ENCODE data around the gene MRPL9. TPM values are rescaled to one million over a fixed set of nuclear protein-coding genes. Genes with fewer than 3 reads are reported as not detected.

Gene MRPL9
- total RNA-seq, 2 experiments from 2014 or later, result 111 to 121 TPM

GRCh38 chr1:151715726-151716404 is 47.4 kb downstream of the MRPL9 start:
- CTCF ChIA-PET, result interaction anchor here (0.9 to 1.8 kb wide), 2 partner anchors 8 to 122 kb away, joined by 3 to 5 read pairs; no protein-coding TSS in a partner anchor
- H3K36me3 Mint-ChIP-seq (ENCODE audit: low read depth), result no peaks in the 10 kb centered on the region
- H3K27me3 Mint-ChIP-seq (ENCODE audit: low read depth), result peaks cover 56% of the 10 kb centered on the region
- H3K4me3 Mint-ChIP-seq, result no peak overlapping the region
- POLR2A ChIA-PET, result interaction anchor here (0.5 kb wide), 1 partner anchor 100 kb away, joined by 3 read pairs; no protein-coding TSS in a partner anchor
- no peak overlapping the region for H3K27ac Mint-ChIP-seq
- DNase-seq (no peak), ATAC-seq (no peak)
- H3K9me3 Mint-ChIP-seq (ENCODE audit: insufficient read depth), result no peaks in the 10 kb centered on the region
- H3K4me1 Mint-ChIP-seq (ENCODE audit: low read depth), result peaks cover 16% of the 10 kb centered on the region

DNA sequence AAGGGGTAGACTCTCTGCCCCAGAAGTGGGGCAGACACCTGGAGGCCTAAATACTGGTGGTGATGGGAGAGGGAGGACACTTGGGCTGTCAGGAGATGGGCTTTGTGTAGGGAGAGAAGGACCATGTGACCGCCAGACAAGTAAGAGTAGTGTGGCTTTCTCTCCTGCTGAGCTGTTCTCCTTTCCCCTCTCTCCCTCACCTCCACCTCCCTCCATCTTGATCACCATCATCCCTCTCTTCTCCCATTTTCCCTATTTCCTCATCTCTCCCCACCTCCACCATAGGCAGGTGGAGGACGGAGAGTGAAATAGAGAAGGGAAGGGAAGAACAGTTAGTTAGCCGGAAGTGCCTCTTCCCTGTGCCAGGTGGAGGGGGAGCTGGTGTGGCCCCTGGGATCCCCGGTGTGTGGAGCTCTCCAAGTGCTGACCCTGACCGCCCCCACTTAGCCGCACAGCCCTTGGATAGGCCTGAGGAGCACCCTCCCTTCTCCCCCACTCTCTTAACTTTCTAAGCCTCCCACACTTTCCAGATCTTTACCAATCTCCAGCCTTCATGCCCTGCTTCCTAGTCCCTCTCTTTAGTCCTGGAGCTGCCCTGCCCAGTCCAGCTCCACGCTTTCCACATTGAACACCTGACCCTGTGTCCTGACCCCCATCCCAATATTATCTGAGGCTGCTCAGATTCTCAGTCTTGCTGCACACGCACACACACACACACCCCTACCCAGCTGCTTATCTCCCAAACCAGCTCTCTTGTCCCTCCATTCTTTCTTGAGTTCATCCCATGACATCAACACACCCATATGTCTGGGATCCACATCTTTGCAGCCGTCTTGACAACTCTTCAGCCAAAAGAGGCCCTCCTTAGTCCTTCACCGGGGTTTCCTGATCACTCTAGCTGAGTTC is 48.2 kb downstream of the MRPL9 start:
- CTCF ChIA-PET, result interaction anchor here (0.9 to 1.8 kb wide), 3 partner anchors 9 to 121 kb away, joined by 3 to 5 read pairs (median 3); no protein-coding TSS in a partner anchor
- Mint-ChIP-seq H3K27me3 (ENCODE audit: low read depth) (peaks cover 51% of the 10 kb centered on the region), H3K4me1 (ENCODE audit: low read depth) (peaks cover 8% of the 10 kb centered on the region), H3K36me3 (ENCODE audit: low read depth) (no peaks in the 10 kb centered on the region), H3K4me3 (no peak overlapping the region), H3K27ac (no peak overlapping the region), H3K9me3 (ENCODE audit: insufficient read depth) (no peaks in the 10 kb centered on the region)
- POLR2A ChIA-PET, result no interaction called here
- ATAC-seq, result no peak
- no peak for DNase-seq

- Mint-ChIP-seq H3K36me3 (ENCODE audit: low read depth) (no peaks in the 10 kb centered on the region), H3K27me3 (ENCODE audit: low read depth) (peaks cover 44% of the 10 kb centered on the region), H3K4me1 (ENCODE audit: low read depth) (peaks cover 7% of the 10 kb centered on the region), H3K27ac (no peak overlapping the region), H3K4me3 (no peak overlapping the region), H3K9me3 (ENCODE audit: insufficient read depth) (no peaks in the 10 kb centered on the region)
- no peak for DNase-seq
- ATAC-seq, result no peak
- ChIA-PET POLR2A (no interaction called here), CTCF (interaction anchor here (1.8 kb wide), 1 partner anchor 120 kb away, joined by 5 read pairs; no protein-coding TSS in a partner anchor)
Measured at GRCh38 chr1:151713874-151714273, 49.4 kb downstream of the MRPL9 start.

- Mint-ChIP-seq H3K27ac (no peak overlapping the region), H3K9me3 (ENCODE audit: insufficient read depth) (no peaks in the 10 kb centered on the region), H3K36me3 (ENCODE audit: low read depth) (no peaks in the 10 kb centered on the region), H3K4me3 (no peak overlapping the region), H3K4me1 (ENCODE audit: low read depth) (peaks cover 7% of the 10 kb centered on the region), H3K27me3 (ENCODE audit: low read depth) (peaks cover 37% of the 10 kb centered on the region)
- ATAC-seq, result no peak
- CTCF ChIA-PET, result no interaction called here
- POLR2A ChIA-PET, result interaction anchor here (1.2 kb wide), 1 partner anchor 8 kb away, joined by 3 read pairs; the partner anchor contains the start of gene RIIAD1
- DNase-seq, result no peak
Measured at GRCh38 chr1:151713044-151713443, 50.3 kb downstream of the MRPL9 start.

DNA sequence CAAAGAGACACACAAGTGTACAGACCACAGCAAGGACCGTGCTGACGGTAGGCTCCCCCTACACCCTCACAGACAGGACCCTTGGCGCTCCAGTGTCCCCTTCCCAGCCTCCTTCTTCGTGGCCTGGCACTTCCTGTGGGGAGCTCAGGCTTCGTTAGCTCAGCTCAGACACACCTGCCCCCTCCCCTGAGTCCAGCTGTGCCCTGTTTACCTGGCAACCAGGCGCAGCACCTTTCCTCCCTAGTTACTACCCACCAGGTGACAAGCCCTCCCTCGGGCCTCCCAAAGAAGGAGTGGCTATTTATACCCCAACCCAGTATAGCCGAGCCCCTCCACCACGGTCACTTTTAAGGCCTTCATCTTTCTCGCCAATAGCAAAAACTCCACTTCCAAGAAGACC is 51.3 kb downstream of the MRPL9 start:
- POLR2A ChIA-PET, result no interaction called here
- Mint-ChIP-seq H3K9me3 (ENCODE audit: insufficient read depth) (no peaks in the 10 kb centered on the region), H3K27ac (no peak overlapping the region)

DNA sequence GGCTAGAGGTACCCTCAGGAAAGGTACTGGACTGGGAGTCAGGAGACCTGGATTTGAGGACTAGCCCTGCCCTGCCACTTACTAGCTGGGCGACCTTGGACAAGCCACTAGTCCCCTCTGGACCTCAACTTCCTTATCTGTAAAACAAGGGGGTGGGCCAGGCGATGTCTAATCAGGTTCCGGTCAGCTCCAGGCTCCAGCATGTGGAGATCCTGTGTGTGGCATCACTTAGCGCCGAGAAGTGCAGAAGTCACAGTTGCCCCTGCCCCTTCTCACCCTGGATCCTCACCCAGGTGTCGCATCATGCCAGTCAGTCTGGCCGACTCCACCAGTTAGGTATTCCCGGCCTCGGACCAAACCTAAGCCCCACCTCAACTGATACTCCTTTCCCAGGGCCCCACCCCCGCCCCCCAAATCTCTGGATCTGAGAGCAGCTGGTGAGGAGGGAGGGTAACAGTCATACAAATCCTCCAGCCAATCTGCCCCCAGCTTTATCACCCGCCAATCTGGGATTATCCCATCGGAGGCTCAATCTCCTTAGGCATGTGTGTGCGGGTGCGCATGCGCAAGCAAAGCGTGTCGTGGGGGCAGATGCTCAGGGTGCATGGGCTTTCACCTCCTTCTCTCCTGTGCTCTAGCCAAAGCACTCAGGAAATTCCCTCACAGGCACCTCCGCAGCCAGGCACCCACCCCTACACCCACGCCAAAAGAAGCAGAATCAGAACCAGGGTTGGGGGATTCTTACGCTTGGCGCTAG is 52.1 kb downstream of the MRPL9 start:
- ATAC-seq (no peak), DNase-seq (no peak)
- ChIA-PET CTCF (no interaction called here), POLR2A (no interaction called here)
- peaks cover 22% of the 10 kb centered on the region for H3K27me3 Mint-ChIP-seq (ENCODE audit: low read depth)
- no peak overlapping the region for H3K27ac Mint-ChIP-seq
- H3K9me3 Mint-ChIP-seq (ENCODE audit: insufficient read depth), result no peaks in the 10 kb centered on the region
- H3K36me3 Mint-ChIP-seq (ENCODE audit: low read depth), result no peaks in the 10 kb centered on the region
- no peak overlapping the region for H3K4me3 Mint-ChIP-seq
- peaks cover 6% of the 10 kb centered on the region for H3K4me1 Mint-ChIP-seq (ENCODE audit: low read depth)

More for the DNA sequence above, 51.3 kb downstream of the MRPL9 start:
- peaks cover 5% of the 10 kb centered on the region for H3K4me1 Mint-ChIP-seq (ENCODE audit: low read depth)
- peaks cover 26% of the 10 kb centered on the region for H3K27me3 Mint-ChIP-seq (ENCODE audit: low read depth)
- no peak for DNase-seq
- H3K4me3 Mint-ChIP-seq, result no peak overlapping the region
- CTCF ChIA-PET, result no interaction called here
- no peaks in the 10 kb centered on the region for H3K36me3 Mint-ChIP-seq (ENCODE audit: low read depth)
- ATAC-seq, result no peak

DNA sequence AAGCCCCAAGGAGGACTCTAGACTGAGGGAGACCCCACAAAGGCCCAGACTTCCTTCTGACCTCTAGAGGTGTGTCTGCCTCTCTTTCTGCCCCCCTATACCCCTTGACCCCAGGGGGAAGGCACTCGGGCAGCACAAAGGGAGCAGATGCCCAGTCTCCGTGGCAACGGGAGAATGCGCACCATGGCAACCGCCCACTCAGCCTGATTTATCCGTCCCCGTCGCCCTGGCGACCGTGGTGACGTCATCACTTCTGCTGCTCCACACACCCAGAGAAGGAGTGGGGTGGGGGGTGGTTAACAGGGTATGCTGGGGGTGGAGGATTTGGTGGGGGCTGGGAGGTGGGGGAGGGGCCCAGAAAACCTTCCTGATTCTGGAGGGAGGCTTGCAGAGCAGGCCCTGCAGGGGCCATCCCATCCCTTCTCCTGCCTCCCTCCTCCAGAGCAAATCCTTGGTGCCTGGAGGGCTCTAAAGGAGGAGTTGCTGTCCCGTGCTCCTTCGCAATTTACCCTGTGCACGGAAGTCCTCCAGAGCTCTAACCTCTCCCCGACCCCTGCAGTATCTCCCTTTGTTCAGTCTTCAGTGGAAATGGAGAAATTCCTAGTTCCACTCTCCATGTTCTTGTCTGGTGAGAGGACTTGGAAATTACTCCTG is 53.0 kb downstream of the MRPL9 start:
- H3K27ac Mint-ChIP-seq, result no peak overlapping the region
- no peak overlapping the region for H3K4me3 Mint-ChIP-seq
- no peaks in the 10 kb centered on the region for H3K9me3 Mint-ChIP-seq (ENCODE audit: insufficient read depth)
- POLR2A ChIA-PET, result no interaction called here
- DNase-seq (no peak), ATAC-seq (peak; percentile 28)
- no peaks in the 10 kb centered on the region for H3K36me3 Mint-ChIP-seq (ENCODE audit: low read depth)
- CTCF ChIA-PET, result no interaction called here
- H3K4me1 Mint-ChIP-seq (ENCODE audit: low read depth), result peaks cover 5% of the 10 kb centered on the region
- peaks cover 13% of the 10 kb centered on the region for H3K27me3 Mint-ChIP-seq (ENCODE audit: low read depth)

Other genes with a start within 250 kb of the MRPL9 start
- gene TUFT1, start 223.2 kb downstream of the MRPL9 start, total RNA-seq, result under 1 TPM; 0.42 TPM
- gene SNX27, start 151.4 kb downstream of the MRPL9 start, total RNA-seq, result 10 to 100 TPM; 24.5 to 26.0 TPM
- gene CELF3, start 46.7 kb downstream of the MRPL9 start, total RNA-seq, result not detected
- gene RIIAD1, start 42.0 kb downstream of the MRPL9 start, total RNA-seq, result not detected
- 10 to 100 TPM; 14.6 to 16.4 TPM for gene TDRKH, start 27.0 kb upstream of the MRPL9 start, total RNA-seq
- under 1 TPM; 0.16 to 0.32 TPM for gene LINGO4, start 41.9 kb upstream of the MRPL9 start, total RNA-seq
- 1 to 10 TPM; 2.4 to 2.7 TPM for gene RORC, start 68.3 kb upstream of the MRPL9 start, total RNA-seq
- under 1 TPM; 0.23 to 0.26 TPM for gene C2CD4D, start 76.3 kb upstream of the MRPL9 start, total RNA-seq
- gene THEM5, start 90.2 kb upstream of the MRPL9 start, total RNA-seq, result not detected
- gene THEM4, start 146.0 kb upstream of the MRPL9 start, total RNA-seq, result 10 to 100 TPM; 29.8 to 31.7 TPM
- gene S100A10, start 230.4 kb upstream of the MRPL9 start, total RNA-seq, result 100 to 1,000 TPM; 540 to 571 TPM

Data from activated CD8-positive, alpha-beta T cell treated with anti-CD3 and anti-CD28 coated beads, Interleukin-2, amount 10 ng/mL, durations not matched to agents 7 days and 5 days (primary cell).